MCF 10A (cell line): Measurements from ENCODE around the gene IGFN1. TPM values are rescaled to one million over a fixed set of nuclear protein-coding genes. Genes with fewer than 3 reads are reported as not detected.
A peak's percentile ranks its signal among the peaks of the same experiment; 100 is the strongest.

ENCODE experiments used
- BruUV-seq: library from RNA; stranded (reverse); fragments of 400-500 nt; replicated peaks from 2 replicates; lab custom pipeline; 2021; lab: Mats Ljungman, UMichigan
- CTCF ChIA-PET: fragments of 300-600 bp; sonication (Branson Sonifier 250); formaldehyde crosslinking; extraction: SDS; loops from one replicate; lab custom pipeline; 2021; ENCODE audit warnings: antibody characterized with exemption, inconsistent platforms; lab: Yijun Ruan, JAX
- POLR2A ChIA-PET: fragments of 300-600, 350-650 bp; sonication (Branson Sonifier 250); formaldehyde crosslinking; extraction: SDS; loops from one replicate; lab custom pipeline; 2020; ENCODE audit warnings: antibody characterized with exemption, inconsistent platforms; lab: Yijun Ruan, JAX
- DNase-seq: peaks from one replicate; pipeline ENCODE4 v3.0.0-alpha.2; 2018; ENCODE audit not compliant: unreplicated experiment
- H3K27ac Mint-ChIP-seq: one replicate; pipeline ENCODE4 v1.8.0; 2022; ENCODE audit warnings: mild to moderate bottlenecking, low read depth, mixed read lengths; ENCODE audit not compliant: unreplicated experiment
- H3K27me3 Mint-ChIP-seq: one replicate; pipeline ENCODE4 v1.8.0; 2022; ENCODE audit warnings: mixed read lengths; ENCODE audit not compliant: insufficient read depth, unreplicated experiment
- H3K36me3 Mint-ChIP-seq: one replicate; pipeline ENCODE4 v1.8.0; 2022; ENCODE audit warnings: mild to moderate bottlenecking, moderate library complexity, mixed read lengths; ENCODE audit not compliant: insufficient read depth, unreplicated experiment
- H3K4me1 Mint-ChIP-seq: one replicate; pipeline ENCODE4 v1.8.0; 2022; ENCODE audit warnings: mixed read lengths; ENCODE audit not compliant: insufficient read depth, unreplicated experiment
- H3K4me3 Mint-ChIP-seq: one replicate; pipeline ENCODE4 v1.8.0; 2022; ENCODE audit warnings: mild to moderate bottlenecking, moderate library complexity, mixed read lengths; ENCODE audit not compliant: unreplicated experiment
- H3K9me3 Mint-ChIP-seq: one replicate; pipeline ENCODE4 v1.8.0; 2022; ENCODE audit warnings: mixed read lengths; ENCODE audit not compliant: unreplicated experiment
- intact Hi-C: fragments of 100-400 bp; cut with micrococcal nuclease; formaldehyde crosslinking; loops from 2 replicates; pipeline ENCODE4 v1.14.1; 2022
- total RNA-seq: library from RNA; stranded (reverse); gene quantifications from 2 replicates; pipeline ENCODE4 v1.2.3, GENCODE V29; 2022
- TF ChIP-seq, protein P1 (sequence below): fragments of 200-600 bp; IDR thresholded peaks from one replicate; pipeline ENCODE4 v1.8.0; 2022; ENCODE audit warnings: antibody characterized with exemption, mild to moderate bottlenecking; ENCODE audit not compliant: unreplicated experiment

Gene IGFN1
- total RNA-seq, 1 experiment from 2014 or later, result 0.26 TPM

DNA sequence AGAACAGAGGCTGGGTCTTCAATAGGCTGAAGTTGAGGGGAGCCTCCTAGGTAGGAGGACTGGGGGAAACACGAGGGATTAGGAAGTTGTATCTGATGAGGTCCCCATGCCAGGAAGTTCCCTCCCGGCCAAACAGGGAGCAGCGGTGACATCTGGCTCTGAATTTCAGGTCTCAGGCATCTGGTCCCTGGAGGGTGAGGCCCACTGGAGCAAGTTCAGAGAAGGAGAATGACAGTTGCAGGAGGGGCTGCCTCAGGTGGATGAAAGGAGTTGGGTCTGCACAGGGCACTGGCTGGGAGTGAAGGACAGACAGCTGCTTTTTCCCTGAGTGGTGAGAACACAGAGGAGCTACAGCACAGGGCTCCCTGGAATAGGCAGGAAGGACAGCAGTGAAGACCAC, 45.5 kb upstream of the IGFN1 start:
- ChIA-PET POLR2A (interaction anchor here (0.8 to 1.6 kb wide), 2 partner anchors 8 to 77 kb away, joined by 4 read pairs; no protein-coding TSS in a partner anchor), CTCF (interaction anchor here (0.6 to 5.7 kb wide), 8 partner anchors 9 to 216 kb away, joined by 3 to 39 read pairs (median 4); partner anchors contain the start of gene TMEM9)
- Mint-ChIP-seq H3K4me3 (no peak overlapping the region), H3K4me1 (no peaks in the 10 kb centered on the region), H3K27me3 (no peaks in the 10 kb centered on the region), H3K27ac (peak overlapping the region; percentile 41), H3K36me3 (peaks cover 39% of the 10 kb centered on the region), H3K9me3 (no peaks in the 10 kb centered on the region)
- TF ChIP-seq, protein P1, sequence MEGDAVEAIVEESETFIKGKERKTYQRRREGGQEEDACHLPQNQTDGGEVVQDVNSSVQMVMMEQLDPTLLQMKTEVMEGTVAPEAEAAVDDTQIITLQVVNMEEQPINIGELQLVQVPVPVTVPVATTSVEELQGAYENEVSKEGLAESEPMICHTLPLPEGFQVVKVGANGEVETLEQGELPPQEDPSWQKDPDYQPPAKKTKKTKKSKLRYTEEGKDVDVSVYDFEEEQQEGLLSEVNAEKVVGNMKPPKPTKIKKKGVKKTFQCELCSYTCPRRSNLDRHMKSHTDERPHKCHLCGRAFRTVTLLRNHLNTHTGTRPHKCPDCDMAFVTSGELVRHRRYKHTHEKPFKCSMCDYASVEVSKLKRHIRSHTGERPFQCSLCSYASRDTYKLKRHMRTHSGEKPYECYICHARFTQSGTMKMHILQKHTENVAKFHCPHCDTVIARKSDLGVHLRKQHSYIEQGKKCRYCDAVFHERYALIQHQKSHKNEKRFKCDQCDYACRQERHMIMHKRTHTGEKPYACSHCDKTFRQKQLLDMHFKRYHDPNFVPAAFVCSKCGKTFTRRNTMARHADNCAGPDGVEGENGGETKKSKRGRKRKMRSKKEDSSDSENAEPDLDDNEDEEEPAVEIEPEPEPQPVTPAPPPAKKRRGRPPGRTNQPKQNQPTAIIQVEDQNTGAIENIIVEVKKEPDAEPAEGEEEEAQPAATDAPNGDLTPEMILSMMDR, result no peak
- intact Hi-C loops, result no loop called here
- no TSS peak for BruUV-seq
- DNase-seq, result no peak

DNA sequence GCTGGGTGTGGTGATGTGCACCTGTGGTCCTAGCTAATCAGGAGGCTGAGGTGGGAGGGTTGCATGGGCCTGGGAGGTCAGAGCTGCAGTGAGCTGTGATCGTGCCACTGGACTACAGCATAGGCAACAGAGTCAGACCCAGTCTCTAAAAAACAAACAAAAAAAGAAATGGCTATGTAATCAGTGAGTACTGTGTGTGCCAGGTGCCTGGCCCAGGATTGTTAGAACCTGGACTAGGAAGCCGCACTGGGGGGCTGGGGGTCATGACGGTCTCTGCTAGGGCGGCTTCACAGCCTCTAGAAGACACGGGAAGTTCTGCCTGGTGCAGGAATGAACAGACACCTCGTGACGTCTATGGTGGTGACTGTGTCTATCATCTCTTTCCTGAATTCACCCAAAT, 44.8 kb upstream of the IGFN1 start:
- H3K4me1 Mint-ChIP-seq, result no peaks in the 10 kb centered on the region
- H3K27ac Mint-ChIP-seq, result peak overlapping the region; percentile 41
- H3K36me3 Mint-ChIP-seq, result peaks cover 46% of the 10 kb centered on the region
- intact Hi-C loops, result no loop called here
- DNase-seq, result no peak
- ChIA-PET CTCF (interaction anchor here (0.6 to 5.7 kb wide), 9 partner anchors 13 to 639 kb away, joined by 3 to 39 read pairs (median 4); no protein-coding TSS in a partner anchor), POLR2A (interaction anchor here (0.8 to 1.2 kb wide), 2 partner anchors 9 to 76 kb away, joined by 4 read pairs; no protein-coding TSS in a partner anchor)
- no peak overlapping the region for H3K4me3 Mint-ChIP-seq
- TF ChIP-seq, protein P1, result no peak
- no TSS peak for BruUV-seq
- H3K27me3 Mint-ChIP-seq, result no peaks in the 10 kb centered on the region
- H3K9me3 Mint-ChIP-seq, result no peaks in the 10 kb centered on the region

DNA sequence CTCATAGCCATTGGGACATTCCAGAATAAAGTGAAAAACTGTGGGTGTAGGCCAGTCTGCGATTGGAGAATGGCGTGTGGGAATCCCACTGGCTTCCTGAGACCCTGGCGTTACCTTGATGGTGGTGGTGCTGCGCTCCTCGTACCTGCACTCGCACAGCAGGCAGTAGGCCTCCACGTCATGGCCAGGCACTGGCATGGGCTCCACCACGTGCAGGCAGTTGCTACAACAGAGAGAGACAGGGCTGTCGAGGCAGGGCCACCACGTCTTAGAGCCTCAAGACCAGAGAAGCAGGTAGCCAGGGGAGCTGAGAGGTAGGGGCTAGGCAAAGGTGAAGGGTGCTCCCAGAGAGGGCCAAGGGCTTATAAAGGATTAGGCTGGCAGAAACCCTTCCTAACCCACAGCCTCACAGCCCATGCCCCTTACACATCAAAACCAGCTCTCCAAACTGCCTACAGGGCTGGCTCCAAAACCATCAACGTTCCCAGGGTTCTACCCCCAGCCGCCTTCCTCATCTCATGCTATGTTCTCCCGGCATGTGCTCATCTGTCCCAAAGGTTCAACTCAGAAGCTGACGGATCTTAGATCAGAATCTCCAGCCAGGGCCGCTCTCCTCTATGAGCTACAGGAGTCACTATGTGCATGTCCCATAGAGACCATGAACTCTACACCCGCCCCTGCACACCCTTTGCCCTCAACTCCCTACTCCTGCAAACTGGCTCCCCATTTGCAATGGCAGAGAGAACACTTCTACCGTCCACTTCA, 43.8 kb upstream of the IGFN1 start:
- no peak overlapping the region for H3K27ac Mint-ChIP-seq
- H3K4me1 Mint-ChIP-seq, result no peaks in the 10 kb centered on the region
- POLR2A ChIA-PET, result interaction anchor here (1.0 to 1.2 kb wide), 2 partner anchors 10 to 38 kb away, joined by 3 to 4 read pairs; no protein-coding TSS in a partner anchor
- intact Hi-C loops, result no loop called here
- no peaks in the 10 kb centered on the region for H3K9me3 Mint-ChIP-seq
- no TSS peak for BruUV-seq
- no peaks in the 10 kb centered on the region for H3K27me3 Mint-ChIP-seq
- CTCF ChIA-PET, result interaction anchor here (0.6 to 8.1 kb wide), 20 partner anchors 11 to 640 kb away, joined by 3 to 90 read pairs (median 6); partner anchors contain the start of gene IGFN1
- TF ChIP-seq, protein P1, result no peak
- H3K36me3 Mint-ChIP-seq, result peaks cover 48% of the 10 kb centered on the region
- DNase-seq, result no peak
- H3K4me3 Mint-ChIP-seq, result no peak overlapping the region

DNA sequence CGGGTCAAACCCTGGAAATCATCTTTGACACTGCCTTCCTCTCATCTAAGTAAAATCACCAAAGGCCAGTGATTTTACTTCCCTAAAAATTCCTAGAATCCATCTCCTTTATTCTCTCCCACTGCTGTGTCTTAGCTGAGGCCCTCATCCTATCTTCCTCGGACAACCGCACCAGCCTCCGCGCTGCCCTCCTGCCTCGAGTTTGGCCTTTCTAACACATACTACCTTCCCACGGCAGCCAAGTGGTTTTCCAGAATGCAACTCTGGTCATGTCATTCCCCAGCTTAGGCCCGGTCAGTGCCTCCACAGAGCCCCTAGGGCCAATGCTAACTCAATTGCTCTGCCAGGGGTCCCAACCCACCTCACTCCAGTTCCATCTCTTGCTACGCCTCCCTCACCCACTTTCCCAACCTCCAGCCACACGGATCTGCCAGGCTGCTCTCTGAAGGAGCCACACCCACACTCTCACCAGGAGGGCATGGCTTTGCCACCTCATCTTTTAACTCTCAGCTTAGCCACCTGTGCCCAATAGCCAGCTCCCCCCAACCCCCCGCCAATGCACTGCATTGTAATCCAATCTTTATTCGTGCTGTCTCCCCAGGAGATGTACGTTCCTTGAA, 43.1 kb upstream of the IGFN1 start:
- DNase-seq, result no peak
- Mint-ChIP-seq H3K36me3 (peaks cover 47% of the 10 kb centered on the region), H3K9me3 (no peaks in the 10 kb centered on the region), H3K4me3 (no peak overlapping the region), H3K27ac (no peak overlapping the region), H3K4me1 (no peaks in the 10 kb centered on the region), H3K27me3 (no peaks in the 10 kb centered on the region)
- TF ChIP-seq, protein P1, result no peak
- intact Hi-C loops, result no loop called here
- ChIA-PET CTCF (interaction anchor here (0.6 to 8.1 kb wide), 17 partner anchors 11 to 261 kb away, joined by 3 to 90 read pairs (median 6); partner anchors contain the start of gene IGFN1), POLR2A (interaction anchor here (1.0 kb wide), 1 partner anchor 37 kb away, joined by 3 read pairs; no protein-coding TSS in a partner anchor)
- no TSS peak for BruUV-seq
